Panc1 (cell line): ENCODE measurements around the gene DUSP23. TPM values are rescaled to one million over a fixed set of nuclear protein-coding genes. Genes with fewer than 3 reads are reported as not detected.

Experiments
- ATAC-seq: fragments of 200-7000 bp; cut with Tn5 transposase; 2 replicates; pipeline ENCODE4 v1.9.1; 2020; ENCODE audit warnings: mild to moderate bottlenecking, moderate library complexity
- BruUV-seq: library from RNA; stranded (reverse); fragments of 400-500 nt; replicated peaks from 2 replicates; lab custom pipeline; 2021; lab: Mats Ljungman, UMichigan
- CTCF ChIA-PET: fragments of 300-600 bp; sonication (Branson Sonifier 250); formaldehyde crosslinking; loops from one replicate; lab custom pipeline; 2022; ENCODE audit warnings: antibody characterized with exemption; lab: Charles Lee
- POLR2A ChIA-PET: fragments of 300-600 bp; sonication (Branson Sonifier 250); formaldehyde crosslinking; loops from one replicate; lab custom pipeline; 2022; ENCODE audit warnings: antibody characterized with exemption; lab: Charles Lee
- DNase-seq: peaks from one replicate; pipeline ENCODE4 v3.0.0-alpha.2; 2010; ENCODE audit warnings: low read depth, low spot score
- H3K27ac ChIP-seq: 2 replicates; pipeline ENCODE4 v1.5.1; 2011; ENCODE audit warnings: mild to moderate bottlenecking, low read length, inconsistent platforms
- H3K27me3 ChIP-seq: fragments of 200-500 bp; sonication (Bioruptor generic); 2 replicates; pipeline ENCODE4 v1.6.0; 2014; ENCODE audit warnings: low read length, inconsistent platforms; ENCODE audit not compliant: control insufficient read depth, insufficient read depth
- H3K36me3 ChIP-seq: fragments of 200-500 bp; sonication (Bioruptor generic); 2 replicates; pipeline ENCODE4 v1.5.1; 2014; ENCODE audit warnings: inconsistent platforms, mild to moderate bottlenecking, low read length, moderate library complexity; ENCODE audit not compliant: control insufficient read depth, insufficient read depth
- H3K4me1 ChIP-seq: 2 replicates; pipeline ENCODE4 v1.5.1; 2011; ENCODE audit warnings: inconsistent platforms, mild to moderate bottlenecking, low read length, moderate library complexity; ENCODE audit not compliant: control insufficient read depth, insufficient read depth
- H3K4me3 ChIP-seq, 2 experiments: 2 replicates each; pipeline ENCODE4 v1.5.1; 2011 to 2012; ENCODE audit warnings: low read depth in 2 of 2, low read length in 2 of 2, mild to moderate bottlenecking in 2 of 2, inconsistent platforms in 1 of 2, moderate library complexity in 1 of 2
- H3K9me3 ChIP-seq: fragments of 200-500 bp; sonication (Bioruptor generic); 2 replicates; pipeline ENCODE4 v1.5.1; 2014; ENCODE audit warnings: low read depth, mild to moderate bottlenecking, inconsistent platforms, low read length, moderate library complexity; ENCODE audit not compliant: control insufficient read depth, insufficient read depth
- POLR2AphosphoS5 ChIP-seq: IDR thresholded peaks from 2 replicates; pipeline ENCODE4 v1.6.1; 2012; ENCODE audit warnings: mild to moderate bottlenecking, low read depth, low read length, moderate library complexity
- SIN3A ChIP-seq: IDR thresholded peaks from 2 replicates; pipeline ENCODE4 v1.6.1; 2012; ENCODE audit warnings: low read depth, mild to moderate bottlenecking, low read length, moderate library complexity, borderline replicate concordance; ENCODE audit not compliant: insufficient read depth
- TCF7L2 ChIP-seq: IDR thresholded peaks from 2 replicates; pipeline ENCODE4 v1.6.1; 2011; ENCODE audit warnings: mild to moderate bottlenecking, low read depth, low read length, inconsistent platforms
- in situ Hi-C: cut with HindIII; loops from 2 replicates; pipeline ENCODE4 v1.10.0; 2016; ENCODE audit warnings: low sequenced_read_pairs, low pct_unique_long_range_greater_than_20kb
- intact Hi-C: fragments of 100-400 bp; cut with micrococcal nuclease; formaldehyde crosslinking; loops from one replicate; pipeline ENCODE4 v1.10.0; 2022; ENCODE audit not compliant: unreplicated experiment
- total RNA-seq: library from RNA; stranded (reverse); gene quantifications from one replicate; pipeline ENCODE4 v1.2.1, GENCODE V29; 2021; ENCODE audit not compliant: unreplicated experiment
- TF ChIP-seq, protein P1 (sequence below): fragments of 450-650 bp; IDR thresholded peaks from 2 replicates; pipeline ENCODE4 v1.5.1; 2017; ENCODE audit warnings: mild to moderate bottlenecking
- TF ChIP-seq, protein P2 (sequence below), 2 experiments: IDR thresholded peaks; 2 replicates each; pipeline ENCODE4 v1.6.1; 2011 to 2012; ENCODE audit warnings: low read depth in 2 of 2, control low read depth in 1 of 2, low read length in 1 of 2, mild to moderate bottlenecking in 1 of 2, moderate library complexity in 1 of 2; ENCODE audit not compliant: insufficient read depth in 1 of 2

The DUSP23 gene
- total RNA-seq, 1 experiment from 2014 or later = 36.1 TPM

GRCh38 chr1:159755451-159756007 lies 25.2 kb upstream of the DUSP23 start:
- ChIA-PET CTCF (no interaction called here), POLR2A (no interaction called here)
- H3K4me1 ChIP-seq = no peaks in the 10 kb centered on the region
- ATAC-seq (no peak), DNase-seq (no peak)
- no TSS peak for BruUV-seq
- TF ChIP-seq, protein P1, sequence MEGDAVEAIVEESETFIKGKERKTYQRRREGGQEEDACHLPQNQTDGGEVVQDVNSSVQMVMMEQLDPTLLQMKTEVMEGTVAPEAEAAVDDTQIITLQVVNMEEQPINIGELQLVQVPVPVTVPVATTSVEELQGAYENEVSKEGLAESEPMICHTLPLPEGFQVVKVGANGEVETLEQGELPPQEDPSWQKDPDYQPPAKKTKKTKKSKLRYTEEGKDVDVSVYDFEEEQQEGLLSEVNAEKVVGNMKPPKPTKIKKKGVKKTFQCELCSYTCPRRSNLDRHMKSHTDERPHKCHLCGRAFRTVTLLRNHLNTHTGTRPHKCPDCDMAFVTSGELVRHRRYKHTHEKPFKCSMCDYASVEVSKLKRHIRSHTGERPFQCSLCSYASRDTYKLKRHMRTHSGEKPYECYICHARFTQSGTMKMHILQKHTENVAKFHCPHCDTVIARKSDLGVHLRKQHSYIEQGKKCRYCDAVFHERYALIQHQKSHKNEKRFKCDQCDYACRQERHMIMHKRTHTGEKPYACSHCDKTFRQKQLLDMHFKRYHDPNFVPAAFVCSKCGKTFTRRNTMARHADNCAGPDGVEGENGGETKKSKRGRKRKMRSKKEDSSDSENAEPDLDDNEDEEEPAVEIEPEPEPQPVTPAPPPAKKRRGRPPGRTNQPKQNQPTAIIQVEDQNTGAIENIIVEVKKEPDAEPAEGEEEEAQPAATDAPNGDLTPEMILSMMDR = no peak
- TF ChIP-seq TCF7L2 (no peak), POLR2AphosphoS5 (no peak), SIN3A (no peak)
- TF ChIP-seq, protein P2, sequence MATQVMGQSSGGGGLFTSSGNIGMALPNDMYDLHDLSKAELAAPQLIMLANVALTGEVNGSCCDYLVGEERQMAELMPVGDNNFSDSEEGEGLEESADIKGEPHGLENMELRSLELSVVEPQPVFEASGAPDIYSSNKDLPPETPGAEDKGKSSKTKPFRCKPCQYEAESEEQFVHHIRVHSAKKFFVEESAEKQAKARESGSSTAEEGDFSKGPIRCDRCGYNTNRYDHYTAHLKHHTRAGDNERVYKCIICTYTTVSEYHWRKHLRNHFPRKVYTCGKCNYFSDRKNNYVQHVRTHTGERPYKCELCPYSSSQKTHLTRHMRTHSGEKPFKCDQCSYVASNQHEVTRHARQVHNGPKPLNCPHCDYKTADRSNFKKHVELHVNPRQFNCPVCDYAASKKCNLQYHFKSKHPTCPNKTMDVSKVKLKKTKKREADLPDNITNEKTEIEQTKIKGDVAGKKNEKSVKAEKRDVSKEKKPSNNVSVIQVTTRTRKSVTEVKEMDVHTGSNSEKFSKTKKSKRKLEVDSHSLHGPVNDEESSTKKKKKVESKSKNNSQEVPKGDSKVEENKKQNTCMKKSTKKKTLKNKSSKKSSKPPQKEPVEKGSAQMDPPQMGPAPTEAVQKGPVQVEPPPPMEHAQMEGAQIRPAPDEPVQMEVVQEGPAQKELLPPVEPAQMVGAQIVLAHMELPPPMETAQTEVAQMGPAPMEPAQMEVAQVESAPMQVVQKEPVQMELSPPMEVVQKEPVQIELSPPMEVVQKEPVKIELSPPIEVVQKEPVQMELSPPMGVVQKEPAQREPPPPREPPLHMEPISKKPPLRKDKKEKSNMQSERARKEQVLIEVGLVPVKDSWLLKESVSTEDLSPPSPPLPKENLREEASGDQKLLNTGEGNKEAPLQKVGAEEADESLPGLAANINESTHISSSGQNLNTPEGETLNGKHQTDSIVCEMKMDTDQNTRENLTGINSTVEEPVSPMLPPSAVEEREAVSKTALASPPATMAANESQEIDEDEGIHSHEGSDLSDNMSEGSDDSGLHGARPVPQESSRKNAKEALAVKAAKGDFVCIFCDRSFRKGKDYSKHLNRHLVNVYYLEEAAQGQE (IDR thresholded peaks at IDR 0.05; ENCODE audit: insufficient read depth in 1 of 2, low read depth in 2 of 2, low read length in 1 of 2) = no peak
- intact Hi-C loops (no loop called here), in situ Hi-C loops (no loop called here)
- H3K27ac ChIP-seq = no peak overlapping the region
- no peaks in the 10 kb centered on the region for H3K27me3 ChIP-seq
- no peaks in the 10 kb centered on the region for H3K36me3 ChIP-seq
- no peak overlapping the region for H3K4me3 ChIP-seq
- no peaks in the 10 kb centered on the region for H3K9me3 ChIP-seq

- no peak overlapping the region for H3K4me3 ChIP-seq
- H3K27ac ChIP-seq = no peak overlapping the region
- H3K36me3 ChIP-seq = no peaks in the 10 kb centered on the region
- no peaks in the 10 kb centered on the region for H3K27me3 ChIP-seq
- ChIA-PET CTCF (no interaction called here), POLR2A (no interaction called here)
- H3K9me3 ChIP-seq = no peaks in the 10 kb centered on the region
- DNase-seq (no peak), ATAC-seq (no peak)
- no TSS peak for BruUV-seq
- TF ChIP-seq, protein P1 = no peak
- TF ChIP-seq SIN3A = no peak
- TF ChIP-seq, protein P2 (IDR thresholded peaks at IDR 0.05; ENCODE audit: insufficient read depth in 1 of 2, low read depth in 2 of 2, low read length in 1 of 2) = no peak
- no peak for TF ChIP-seq TCF7L2
- intact Hi-C loops = no loop called here
- H3K4me1 ChIP-seq = no peaks in the 10 kb centered on the region
- in situ Hi-C loops = no loop called here
Observed at GRCh38 chr1:159756397-159756796, 24.4 kb upstream of the DUSP23 start.
